Loucy (cell line): ENCODE results near the gene CHST10.

Experiments
- H2AFZ ChIP-seq: fragments of 200-600 bp; sonication (generic); 2 replicates; pipeline ENCODE4 v1.6.0; 2016; ENCODE audit warnings: antibody characterized with exemption, mild to moderate bottlenecking, low read length, moderate library complexity
- H3F3A ChIP-seq: fragments of 200-600 bp; 2 replicates; pipeline ENCODE4 v1.6.0; 2016; ENCODE audit warnings: antibody characterized with exemption, low read depth, mild to moderate bottlenecking
- H3K27me3 ChIP-seq: fragments of 200-600 bp; sonication (generic); 2 replicates; pipeline ENCODE4 v1.6.1; 2014; ENCODE audit warnings: low read length, mild to moderate bottlenecking; ENCODE audit not compliant: insufficient read depth, poor library complexity, severe bottlenecking
- H3K36me3 ChIP-seq: fragments of 200-600 bp; sonication (generic); 2 replicates; pipeline ENCODE4 v1.6.1; 2016; ENCODE audit warnings: low read length; ENCODE audit not compliant: insufficient read depth
- H3K4me1 ChIP-seq: fragments of 200-600 bp; sonication (generic); 2 replicates; pipeline ENCODE4 v1.5.1; 2014; ENCODE audit warnings: low read length, mild to moderate bottlenecking; ENCODE audit not compliant: insufficient read depth, poor library complexity, severe bottlenecking
- H3K4me2 ChIP-seq: fragments of 200-600 bp; sonication (generic); 2 replicates; pipeline ENCODE4 v1.6.0; 2014; ENCODE audit warnings: antibody characterized with exemption, low read length, low read depth, mild to moderate bottlenecking; ENCODE audit not compliant: poor library complexity, severe bottlenecking
- H3K4me3 ChIP-seq: fragments of 200-600 bp; sonication (generic); 2 replicates; pipeline ENCODE4 v1.5.1; 2014; ENCODE audit warnings: low read length, mild to moderate bottlenecking, mixed read lengths; ENCODE audit not compliant: poor library complexity, severe bottlenecking
- H3K79me2 ChIP-seq: fragments of 200-600 bp; sonication (generic); 2 replicates; pipeline ENCODE4 v1.6.1; 2014; ENCODE audit warnings: low read length; ENCODE audit not compliant: insufficient read depth
- H3K9ac ChIP-seq: fragments of 200-600 bp; sonication (generic); 2 replicates; pipeline ENCODE4 v1.6.0; 2014; ENCODE audit warnings: mild to moderate bottlenecking, low read depth, low read length, moderate library complexity; ENCODE audit not compliant: poor library complexity, severe bottlenecking
- H3K9me2 ChIP-seq: fragments of 200-600 bp; sonication (generic); replicated peaks from 2 replicates; pipeline ENCODE4 v1.6.1; 2016; ENCODE audit warnings: low read depth, low read length, mixed read lengths
- H3K9me3 ChIP-seq: fragments of 200-600 bp; sonication (generic); 2 replicates; pipeline ENCODE4 v1.6.1; 2014; ENCODE audit warnings: mild to moderate bottlenecking, antibody characterized with exemption, low read length, low read depth; ENCODE audit not compliant: insufficient read depth
- H4K20me1 ChIP-seq: fragments of 200-600 bp; sonication (generic); 2 replicates; pipeline ENCODE4 v1.6.0; 2014; ENCODE audit warnings: antibody characterized with exemption, low read length, mild to moderate bottlenecking; ENCODE audit not compliant: insufficient read depth, poor library complexity, severe bottlenecking
- EZH2phosphoT487 ChIP-seq: fragments of 200-600 bp; IDR thresholded peaks from 2 replicates; pipeline ENCODE4 v1.6.1; 2018; ENCODE audit warnings: antibody characterized with exemption, mild to moderate bottlenecking, moderate library complexity, borderline replicate concordance
- TF ChIP-seq, protein P1 (sequence below): fragments of 200-600 bp; sonication (generic); conservative IDR thresholded peaks from 2 replicates; pipeline ENCODE4 v1.5.1; 2014; ENCODE audit warnings: mild to moderate bottlenecking, antibody characterized with exemption, low read length

Gene CHST10

DNA sequence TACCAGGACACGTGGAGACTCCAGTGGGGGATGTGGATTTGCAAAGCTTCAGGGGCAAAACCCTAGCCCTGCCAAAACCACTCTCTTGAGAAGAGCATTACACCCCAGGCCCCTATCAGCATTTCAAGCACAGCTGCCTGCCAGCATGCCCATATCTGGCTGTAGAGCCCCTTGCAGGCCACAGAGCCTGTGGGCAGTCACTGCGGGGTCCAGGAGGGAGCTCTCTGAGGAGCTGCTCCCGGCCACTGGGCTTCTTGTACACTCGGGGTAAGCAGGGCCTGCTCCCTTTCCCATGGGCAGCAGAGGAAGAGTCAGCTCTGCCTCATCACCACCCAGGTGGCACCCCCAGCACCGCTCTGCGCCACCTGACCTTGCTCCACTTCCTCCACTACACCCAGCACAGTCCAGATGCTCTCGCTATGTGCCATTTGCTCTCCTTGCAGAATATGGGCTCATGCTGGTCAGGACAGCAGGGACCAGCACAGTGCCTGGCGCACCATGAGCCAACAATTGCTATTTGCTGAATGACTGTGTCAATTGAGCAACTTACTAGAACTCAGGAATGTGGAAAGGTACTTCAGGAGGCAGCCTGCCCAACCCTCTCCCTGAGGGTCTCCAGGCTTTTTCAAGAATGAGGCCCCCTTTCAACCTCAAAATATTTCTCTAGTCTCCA lies 7.4 kb downstream of the CHST10 start:
- no peak overlapping the region for H3K9ac ChIP-seq
- no peaks in the 10 kb centered on the region for H4K20me1 ChIP-seq
- no peaks in the 10 kb centered on the region for H3K9me2 ChIP-seq
- H3K36me3 ChIP-seq: peaks cover 8% of the 10 kb centered on the region; the same call in 1 of the 2 replicates
- no peaks in the 10 kb centered on the region for H3K79me2 ChIP-seq
- peaks cover 16% of the 10 kb centered on the region for H3K4me1 ChIP-seq
- no peaks in the 10 kb centered on the region for H3K27me3 ChIP-seq
- no peaks in the 10 kb centered on the region for H3F3A ChIP-seq
- no peaks in the 10 kb centered on the region for H3K9me3 ChIP-seq
- H2AFZ ChIP-seq: no peak overlapping the region
- H3K4me3 ChIP-seq: no peak overlapping the region
- no peak overlapping the region for H3K4me2 ChIP-seq
- no peak for TF ChIP-seq EZH2phosphoT487
- TF ChIP-seq, protein P1, sequence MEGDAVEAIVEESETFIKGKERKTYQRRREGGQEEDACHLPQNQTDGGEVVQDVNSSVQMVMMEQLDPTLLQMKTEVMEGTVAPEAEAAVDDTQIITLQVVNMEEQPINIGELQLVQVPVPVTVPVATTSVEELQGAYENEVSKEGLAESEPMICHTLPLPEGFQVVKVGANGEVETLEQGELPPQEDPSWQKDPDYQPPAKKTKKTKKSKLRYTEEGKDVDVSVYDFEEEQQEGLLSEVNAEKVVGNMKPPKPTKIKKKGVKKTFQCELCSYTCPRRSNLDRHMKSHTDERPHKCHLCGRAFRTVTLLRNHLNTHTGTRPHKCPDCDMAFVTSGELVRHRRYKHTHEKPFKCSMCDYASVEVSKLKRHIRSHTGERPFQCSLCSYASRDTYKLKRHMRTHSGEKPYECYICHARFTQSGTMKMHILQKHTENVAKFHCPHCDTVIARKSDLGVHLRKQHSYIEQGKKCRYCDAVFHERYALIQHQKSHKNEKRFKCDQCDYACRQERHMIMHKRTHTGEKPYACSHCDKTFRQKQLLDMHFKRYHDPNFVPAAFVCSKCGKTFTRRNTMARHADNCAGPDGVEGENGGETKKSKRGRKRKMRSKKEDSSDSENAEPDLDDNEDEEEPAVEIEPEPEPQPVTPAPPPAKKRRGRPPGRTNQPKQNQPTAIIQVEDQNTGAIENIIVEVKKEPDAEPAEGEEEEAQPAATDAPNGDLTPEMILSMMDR: no peak

GRCh38 chr2:100409461-100409860 lies 8.0 kb downstream of the CHST10 start:
- Histone ChIP-seq H3F3A (no peaks in the 10 kb centered on the region), H2AFZ (no peak overlapping the region), H4K20me1 (no peaks in the 10 kb centered on the region), H3K4me2 (no peak overlapping the region), H3K27me3 (no peaks in the 10 kb centered on the region), H3K79me2 (no peaks in the 10 kb centered on the region), H3K9ac (no peak overlapping the region), H3K9me3 (no peaks in the 10 kb centered on the region), H3K36me3 (peaks cover 8% of the 10 kb centered on the region; the same call in 1 of the 2 replicates), H3K4me1 (peaks cover 10% of the 10 kb centered on the region), H3K4me3 (no peak overlapping the region), H3K9me2 (no peaks in the 10 kb centered on the region)
- TF ChIP-seq EZH2phosphoT487: no peak
- TF ChIP-seq, protein P1: no peak

GRCh38 chr2:100408941-100409340 lies 8.5 kb downstream of the CHST10 start:
- no peak overlapping the region for H3K9ac ChIP-seq
- no peak for TF ChIP-seq EZH2phosphoT487
- TF ChIP-seq, protein P1: no peak
- peaks cover 8% of the 10 kb centered on the region; the same call in 1 of the 2 replicates for H3K36me3 ChIP-seq
- H3K9me3 ChIP-seq: no peaks in the 10 kb centered on the region
- H3K79me2 ChIP-seq: no peaks in the 10 kb centered on the region
- no peak overlapping the region for H3K4me3 ChIP-seq
- no peak overlapping the region for H3K4me2 ChIP-seq
- peaks cover 5% of the 10 kb centered on the region for H3K4me1 ChIP-seq
- no peaks in the 10 kb centered on the region for H3K9me2 ChIP-seq
- H2AFZ ChIP-seq: no peak overlapping the region
- no peaks in the 10 kb centered on the region for H4K20me1 ChIP-seq
- H3F3A ChIP-seq: no peaks in the 10 kb centered on the region
- no peaks in the 10 kb centered on the region for H3K27me3 ChIP-seq
